Measurements from ENCODE around the gene HOXA7. TPM values are rescaled to one million over a fixed set of nuclear protein-coding genes. Genes with fewer than 3 reads are reported as not detected.

HOXA7 gene
- total and polyA plus RNA-seq, 2 of the 8 experiments (the other 6 are each of a cell fraction or from before 2014, with no cell fraction given): 0.03 TPM; not detected in 1

- TF ChIP-seq ATF3 (IDR thresholded peaks at IDR 0.05; ENCODE audit: insufficient read depth, low read depth, low read length) (peak; percentile 91), RNF2 (IDR thresholded peaks at IDR 0.05; ENCODE audit: borderline replicate concordance, low read depth, low read length, missing control alignments, poor library complexity, severe bottlenecking) (peak; percentile 94), KDM5A (IDR thresholded peaks at IDR 0.05; ENCODE audit: low read length) (no peak), BCL11A (IDR thresholded peaks at IDR 0.05; ENCODE audit: low read depth in 2 of 2, low read length in 2 of 2) (no peak), SP4 (IDR thresholded peaks at IDR 0.05; ENCODE audit: low read length) (no peak), FOSL1 (IDR thresholded peaks at IDR 0.05; ENCODE audit: insufficient read depth, low read depth, low read length) (no peak), JUND (IDR thresholded peaks at IDR 0.05; ENCODE audit: low read length) (no peak), CHD2 (IDR thresholded peaks at IDR 0.05; ENCODE audit: low read length) (peak; percentile 60), SP2 (IDR thresholded peaks at IDR 0.05; ENCODE audit: low read length) (no peak), BRCA1 (IDR thresholded peaks at IDR 0.05; ENCODE audit: low read depth, low read length) (no peak), YY1 (IDR thresholded peaks at IDR 0.05; ENCODE audit: low read depth, low read length) (no peak), KDM1A (IDR thresholded peaks at IDR 0.05; ENCODE audit: borderline replicate concordance, low read length) (peak; percentile 72; the same call in 1 of the 2 replicates), SIN3A (conservative IDR thresholded peaks at IDR 0.05 in 1 of 2, IDR thresholded peaks at IDR 0.05 in 1 of 2; ENCODE audit: low read depth in 1 of 2, low read length in 2 of 2) (no peak), ASH2L (IDR thresholded peaks at IDR 0.05; ENCODE audit: low read length) (peak; percentile 38), CEBPB (IDR thresholded peaks at IDR 0.05; ENCODE audit: low read depth, low read length) (no peak), SAP30 (IDR thresholded peaks at IDR 0.05; ENCODE audit: insufficient read depth, insufficient replicate concordance, low read length) (no peak), SUZ12 (IDR thresholded peaks at IDR 0.05; ENCODE audit: low read length) (peak; percentile 92), SRF (IDR thresholded peaks at IDR 0.05; ENCODE audit: low read depth, low read length) (no peak)
- TF ChIP-seq, protein P1, sequence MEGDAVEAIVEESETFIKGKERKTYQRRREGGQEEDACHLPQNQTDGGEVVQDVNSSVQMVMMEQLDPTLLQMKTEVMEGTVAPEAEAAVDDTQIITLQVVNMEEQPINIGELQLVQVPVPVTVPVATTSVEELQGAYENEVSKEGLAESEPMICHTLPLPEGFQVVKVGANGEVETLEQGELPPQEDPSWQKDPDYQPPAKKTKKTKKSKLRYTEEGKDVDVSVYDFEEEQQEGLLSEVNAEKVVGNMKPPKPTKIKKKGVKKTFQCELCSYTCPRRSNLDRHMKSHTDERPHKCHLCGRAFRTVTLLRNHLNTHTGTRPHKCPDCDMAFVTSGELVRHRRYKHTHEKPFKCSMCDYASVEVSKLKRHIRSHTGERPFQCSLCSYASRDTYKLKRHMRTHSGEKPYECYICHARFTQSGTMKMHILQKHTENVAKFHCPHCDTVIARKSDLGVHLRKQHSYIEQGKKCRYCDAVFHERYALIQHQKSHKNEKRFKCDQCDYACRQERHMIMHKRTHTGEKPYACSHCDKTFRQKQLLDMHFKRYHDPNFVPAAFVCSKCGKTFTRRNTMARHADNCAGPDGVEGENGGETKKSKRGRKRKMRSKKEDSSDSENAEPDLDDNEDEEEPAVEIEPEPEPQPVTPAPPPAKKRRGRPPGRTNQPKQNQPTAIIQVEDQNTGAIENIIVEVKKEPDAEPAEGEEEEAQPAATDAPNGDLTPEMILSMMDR (IDR thresholded peaks at IDR 0.05; ENCODE audit: control extremely low read depth in 1 of 3, insufficient read depth in 1 of 3, low read depth in 1 of 3, low read length in 3 of 3): no peak
These were observed 25.7 kb downstream of the HOXA7 start, which contains the start of gene HOXA4 (continued) for GRCh38 chr7:27130540-27131389.

Measured in H1 (cell line).